H9 (cell line): ENCODE measurements around the gene ETHE1. TPM values are rescaled to one million over a fixed set of nuclear protein-coding genes. Genes with fewer than 3 reads are reported as not detected.

Source experiments
- DNase-seq: peaks from one replicate; pipeline ENCODE4 v3.0.0-alpha.2; 2017
- H2AFZ ChIP-seq: one replicate; pipeline ENCODE4 v1.6.1; 2013; ENCODE audit warnings: mild to moderate bottlenecking, low read length, control low read depth, moderate library complexity
- H2AK5ac ChIP-seq: 2 replicates; pipeline ENCODE4 v1.6.1; 2013; ENCODE audit warnings: low read length, control low read depth, mixed read lengths; ENCODE audit not compliant: insufficient read length
- H2BK120ac ChIP-seq: one replicate; pipeline ENCODE4 v1.6.1; 2013; ENCODE audit warnings: low read depth, mild to moderate bottlenecking, low read length, control low read depth, inconsistent platforms; ENCODE audit not compliant: poor library complexity, severe bottlenecking
- H2BK12ac ChIP-seq: 2 replicates; pipeline ENCODE4 v1.6.1; 2013; ENCODE audit warnings: low read length, control low read depth, mixed read lengths, low read depth; ENCODE audit not compliant: insufficient read length
- H2BK15ac ChIP-seq: 2 replicates; pipeline ENCODE4 v1.6.1; 2013; ENCODE audit warnings: low read depth, low read length, control low read depth
- H2BK20ac ChIP-seq: one replicate; pipeline ENCODE4 v1.6.1; 2013; ENCODE audit warnings: low read depth, mild to moderate bottlenecking, low read length, control low read depth, inconsistent platforms; ENCODE audit not compliant: poor library complexity, severe bottlenecking
- H2BK5ac ChIP-seq: 2 replicates; pipeline ENCODE4 v1.6.1; 2013; ENCODE audit warnings: low read length, control low read depth, mixed read lengths; ENCODE audit not compliant: insufficient read length
- H3K14ac ChIP-seq: 2 replicates; pipeline ENCODE4 v1.6.1; 2013; ENCODE audit warnings: low read length, control low read depth; ENCODE audit not compliant: insufficient read depth
- H3K18ac ChIP-seq: 2 replicates; pipeline ENCODE4 v1.6.1; 2013; ENCODE audit warnings: low read depth, mild to moderate bottlenecking, mixed read lengths, low read length, control low read depth; ENCODE audit not compliant: insufficient read length
- H3K23ac ChIP-seq: 2 replicates; pipeline ENCODE4 v1.6.1; 2013; ENCODE audit warnings: low read length, control low read depth, mixed read lengths, low read depth; ENCODE audit not compliant: insufficient read length
- H3K23me2 ChIP-seq: 2 replicates; pipeline ENCODE4 v1.6.1; 2013; ENCODE audit warnings: low read depth, mild to moderate bottlenecking, mixed read lengths, low read length, control low read depth; ENCODE audit not compliant: insufficient read length, poor library complexity, severe bottlenecking
- H3K27ac ChIP-seq: 2 replicates; pipeline ENCODE4 v1.5.1; 2013; ENCODE audit warnings: low read length, control low read depth, mixed read lengths, low read depth; ENCODE audit not compliant: insufficient read length
- H3K27me3 ChIP-seq: 2 replicates; pipeline ENCODE4 v1.6.1; 2013; ENCODE audit warnings: low read length, control low read depth, inconsistent platforms; ENCODE audit not compliant: insufficient read depth
- H3K4ac ChIP-seq: 2 replicates; pipeline ENCODE4 v1.6.1; 2013; ENCODE audit warnings: low read depth, mild to moderate bottlenecking, control low read depth, inconsistent platforms, low read length, moderate library complexity
- H3K4me1 ChIP-seq: 2 replicates; pipeline ENCODE4 v1.6.1; 2013; ENCODE audit warnings: low read length, control low read depth, inconsistent platforms; ENCODE audit not compliant: insufficient read depth
- H3K4me2 ChIP-seq: 2 replicates; pipeline ENCODE4 v1.6.1; 2013; ENCODE audit warnings: low read length, control low read depth, mixed read lengths; ENCODE audit not compliant: insufficient read length, insufficient read depth
- H3K56ac ChIP-seq: 2 replicates; pipeline ENCODE4 v1.6.1; 2013; ENCODE audit warnings: low read depth, mild to moderate bottlenecking, mixed read lengths, low read length, control low read depth; ENCODE audit not compliant: insufficient read length
- H3K79me1 ChIP-seq: 2 replicates; pipeline ENCODE4 v1.6.1; 2013; ENCODE audit warnings: low read depth, mild to moderate bottlenecking, moderate library complexity, low read length, control low read depth, inconsistent platforms; ENCODE audit not compliant: insufficient read depth, poor library complexity, severe bottlenecking
- H3K79me2 ChIP-seq: 2 replicates; pipeline ENCODE4 v1.6.1; 2013; ENCODE audit warnings: low read length, control low read depth, inconsistent platforms; ENCODE audit not compliant: insufficient read depth
- H3K9ac ChIP-seq: 2 replicates; pipeline ENCODE4 v1.6.1; 2013; ENCODE audit warnings: low read length, control low read depth, mixed read lengths; ENCODE audit not compliant: insufficient read length; ENCODE audit errors: extremely low read depth
- H3K9me3 ChIP-seq: one replicate; pipeline ENCODE4 v1.6.1; 2013; ENCODE audit warnings: low read depth, low read length, inconsistent platforms; ENCODE audit not compliant: control insufficient read depth
- H3T11ph ChIP-seq: one replicate; pipeline ENCODE4 v1.6.1; 2013; ENCODE audit warnings: mild to moderate bottlenecking, low read length, control low read depth, inconsistent platforms
- H4K20me1 ChIP-seq: one replicate; pipeline ENCODE4 v1.6.1; 2013; ENCODE audit not compliant: control insufficient read depth, insufficient read length, insufficient read depth
- H4K5ac ChIP-seq: 2 replicates; pipeline ENCODE4 v1.6.1; 2013; ENCODE audit warnings: low read depth, mild to moderate bottlenecking, mixed read lengths, low read length, control low read depth; ENCODE audit not compliant: insufficient read length
- H4K8ac ChIP-seq: replicated peaks from 2 replicates; pipeline ENCODE4 v1.6.1; 2013; ENCODE audit warnings: low read length, control low read depth, mixed read lengths, low read depth; ENCODE audit not compliant: insufficient read length
- H4K91ac ChIP-seq: 2 replicates; pipeline ENCODE4 v1.6.1; 2013; ENCODE audit warnings: low read depth, mild to moderate bottlenecking, moderate library complexity, mixed read lengths, low read length, control low read depth; ENCODE audit not compliant: insufficient read length
- H3K27ac Mint-ChIP-seq, 3 experiments: 2 replicates in 2 of 3; 3 replicates in 1 of 3; pipeline ENCODE4 v1.8.0; 2020 to 2021; ENCODE audit warnings: mixed read lengths in 3 of 3, mild to moderate bottlenecking in 1 of 3, moderate library complexity in 1 of 3
- H3K27me3 Mint-ChIP-seq: 2 replicates; pipeline ENCODE4 v1.8.0; 2021; ENCODE audit warnings: low read depth, mild to moderate bottlenecking, moderate library complexity, mixed read lengths
- H3K36me3 Mint-ChIP-seq, 3 experiments: 2 replicates in 2 of 3; 3 replicates in 1 of 3; pipeline ENCODE4 v1.8.0; 2020 to 2021; ENCODE audit warnings: low read depth in 3 of 3, mixed read lengths in 3 of 3; ENCODE audit not compliant: insufficient read depth in 1 of 3
- H3K4me1 Mint-ChIP-seq, 2 experiments: 2 replicates each; pipeline ENCODE4 v1.8.0; 2020; ENCODE audit warnings: mixed read lengths in 2 of 2
- H3K4me3 Mint-ChIP-seq, 2 experiments: 2 replicates in 1 of 2; 3 replicates in 1 of 2; pipeline ENCODE4 v1.8.0; 2020 to 2021; ENCODE audit warnings: mild to moderate bottlenecking in 2 of 2, mixed read lengths in 2 of 2, moderate library complexity in 1 of 2
- H3K9me3 Mint-ChIP-seq, 2 experiments: 2 replicates in 1 of 2; 3 replicates in 1 of 2; pipeline ENCODE4 v1.8.0; 2020; ENCODE audit warnings: mild to moderate bottlenecking in 2 of 2, mixed read lengths in 2 of 2, moderate library complexity in 1 of 2
- WGBS: extraction: QIAGEN DNeasy Blood & Tissue Kit; methylation state at CpG from one replicate; pipeline ENCODE4 v1.1.7; 2013; ENCODE audit warnings: missing lambda C conversion rate, low lambda C conversion rate, mixed read lengths; ENCODE audit not compliant: insufficient read length; ENCODE audit errors: extremely low coverage; 5-methylcytosine and 5-hydroxymethylcytosine counted together
- total RNA-seq: library from RNA; stranded (reverse); gene quantifications from 2 replicates; pipeline ENCODE4 v1.2.1, GENCODE V29; 2021
- TF ChIP-seq, protein P1 (sequence below): fragments of 200-600 bp; sonication (generic); conservative IDR thresholded peaks from 3 replicates; pipeline ENCODE4 v1.8.0; 2021; ENCODE audit warnings: antibody characterized with exemption, mild to moderate bottlenecking

Gene ETHE1
- total RNA-seq, 1 experiment from 2014 or later = 18.8 TPM

DNA sequence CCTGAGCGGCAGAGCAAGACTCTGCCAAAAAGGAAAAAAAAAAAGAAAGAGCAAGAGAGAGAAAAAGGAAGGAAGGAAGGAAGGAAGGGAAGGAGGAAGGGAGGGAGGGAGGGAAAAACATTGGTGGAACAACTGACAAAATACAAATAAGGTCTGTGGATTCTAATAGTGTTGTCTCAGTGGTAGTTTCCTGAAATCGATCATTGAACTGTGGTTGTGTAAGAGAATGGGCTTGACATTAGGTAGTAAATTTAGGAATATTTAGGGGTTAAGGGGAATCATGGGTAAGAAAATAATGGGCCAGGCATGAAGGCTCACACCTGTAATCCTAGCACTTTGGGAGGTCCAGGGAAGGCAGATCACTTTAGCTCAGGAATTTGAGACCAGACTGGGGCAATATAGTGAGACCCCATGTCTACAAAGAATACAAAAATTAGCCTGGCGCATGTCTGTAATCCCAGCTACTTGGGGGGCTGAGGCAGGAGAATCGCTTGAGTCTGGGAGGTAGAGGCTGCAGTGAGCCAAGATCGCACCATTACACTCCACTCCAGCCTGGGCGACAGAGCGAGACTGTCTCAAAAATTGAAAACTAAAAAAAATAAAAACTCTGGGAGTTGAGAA lies 36.9 kb downstream of the ETHE1 start:
- no peak overlapping the region for H3K18ac ChIP-seq
- TF ChIP-seq, protein P1, sequence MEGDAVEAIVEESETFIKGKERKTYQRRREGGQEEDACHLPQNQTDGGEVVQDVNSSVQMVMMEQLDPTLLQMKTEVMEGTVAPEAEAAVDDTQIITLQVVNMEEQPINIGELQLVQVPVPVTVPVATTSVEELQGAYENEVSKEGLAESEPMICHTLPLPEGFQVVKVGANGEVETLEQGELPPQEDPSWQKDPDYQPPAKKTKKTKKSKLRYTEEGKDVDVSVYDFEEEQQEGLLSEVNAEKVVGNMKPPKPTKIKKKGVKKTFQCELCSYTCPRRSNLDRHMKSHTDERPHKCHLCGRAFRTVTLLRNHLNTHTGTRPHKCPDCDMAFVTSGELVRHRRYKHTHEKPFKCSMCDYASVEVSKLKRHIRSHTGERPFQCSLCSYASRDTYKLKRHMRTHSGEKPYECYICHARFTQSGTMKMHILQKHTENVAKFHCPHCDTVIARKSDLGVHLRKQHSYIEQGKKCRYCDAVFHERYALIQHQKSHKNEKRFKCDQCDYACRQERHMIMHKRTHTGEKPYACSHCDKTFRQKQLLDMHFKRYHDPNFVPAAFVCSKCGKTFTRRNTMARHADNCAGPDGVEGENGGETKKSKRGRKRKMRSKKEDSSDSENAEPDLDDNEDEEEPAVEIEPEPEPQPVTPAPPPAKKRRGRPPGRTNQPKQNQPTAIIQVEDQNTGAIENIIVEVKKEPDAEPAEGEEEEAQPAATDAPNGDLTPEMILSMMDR = no peak
- no peak overlapping the region for H3K23ac ChIP-seq
- no peak overlapping the region for H2BK120ac ChIP-seq
- Mint-ChIP-seq H3K4me3 (no peak overlapping the region; a peak in 1 of 5 replicates), H3K27me3 (no peaks in the 10 kb centered on the region), H3K9me3 (no peaks in the 10 kb centered on the region), H3K4me1 (peaks cover 2 to 6% of the 10 kb centered on the region in 2 experiments; a peak in 2 of 4 replicates), H3K36me3 (peaks cover 0 to 7% (median 0%) of the 10 kb centered on the region in 3 experiments; a peak in 2 of 7 replicates), H3K27ac (no peak overlapping the region)
- no peak overlapping the region for H3K56ac ChIP-seq
- no peak overlapping the region for H2BK12ac ChIP-seq
- no peaks in the 10 kb centered on the region for H3K27me3 ChIP-seq
- no peaks in the 10 kb centered on the region for H4K20me1 ChIP-seq
- H2AFZ ChIP-seq = no peak overlapping the region
- no CpG with 5 or more reads among the region's 7 CpGs for WGBS
- no peaks in the 10 kb centered on the region for H3K9me3 ChIP-seq
- H3K14ac ChIP-seq = no peak overlapping the region
- H4K91ac ChIP-seq = no peak overlapping the region
- H3K23me2 ChIP-seq = no peaks in the 10 kb centered on the region
- H4K8ac ChIP-seq = no peak overlapping the region
- H3K9ac ChIP-seq = no peak overlapping the region
- H3T11ph ChIP-seq = no peak overlapping the region
- no peaks in the 10 kb centered on the region for H3K79me1 ChIP-seq
- no peaks in the 10 kb centered on the region for H3K4me1 ChIP-seq
- no peaks in the 10 kb centered on the region for H3K79me2 ChIP-seq
- no peak overlapping the region for H4K5ac ChIP-seq
- no peak for DNase-seq
- no peak overlapping the region for H3K27ac ChIP-seq
- no peak overlapping the region for H2BK15ac ChIP-seq
- no peak overlapping the region for H3K4me2 ChIP-seq
- no peak overlapping the region for H2BK5ac ChIP-seq
- no peak overlapping the region for H3K4ac ChIP-seq
- H2AK5ac ChIP-seq = no peak overlapping the region
- no peak overlapping the region for H2BK20ac ChIP-seq
